ENCODE data around the gene SLIT3.

The SLIT3 gene

GRCh38 chr5:169098331-169099121 is 202.4 kb downstream of the SLIT3 start:
- DNase-seq = no peak

- DNase-seq = no peak
These were observed 203.3 kb downstream of the SLIT3 start for GRCh38 chr5:169097374-169098326.

GRCh38 chr5:169095976-169096375 is 205.0 kb downstream of the SLIT3 start:
- DNase-seq = no peak

GRCh38 chr5:169095410-169095960 is 205.5 kb downstream of the SLIT3 start:
- DNase-seq = no peak

GRCh38 chr5:169094586-169095409 is 206.1 kb downstream of the SLIT3 start:
- no peak for DNase-seq

GRCh38 chr5:169091396-169091980 is 209.5 kb downstream of the SLIT3 start:
- DNase-seq = no peak

GRCh38 chr5:169089343-169089742 is 211.6 kb downstream of the SLIT3 start:
- no peak for DNase-seq

- no peak for DNase-seq
These were observed 212.8 kb downstream of the SLIT3 start for GRCh38 chr5:169088028-169088725.

GRCh38 chr5:169085636-169086035 is 215.3 kb downstream of the SLIT3 start:
- DNase-seq = no peak

- DNase-seq = no peak
These were observed 215.7 kb downstream of the SLIT3 start for GRCh38 chr5:169085212-169085611.

- no peak for DNase-seq
These were observed 216.2 kb downstream of the SLIT3 start for GRCh38 chr5:169084775-169085174.

- no peak for DNase-seq
These were observed 217.4 kb downstream of the SLIT3 start for GRCh38 chr5:169083394-169084018.

GRCh38 chr5:169081000-169081724 is 219.8 kb downstream of the SLIT3 start:
- DNase-seq = no peak

- DNase-seq = no peak
These were observed 220.5 kb downstream of the SLIT3 start for GRCh38 chr5:169080448-169080911.

- DNase-seq = no peak
These were observed 221.2 kb downstream of the SLIT3 start for GRCh38 chr5:169079697-169080096.

- no peak for DNase-seq
These were observed 226.1 kb downstream of the SLIT3 start for GRCh38 chr5:169074839-169075238.

- no peak for DNase-seq
These were observed 228.7 kb downstream of the SLIT3 start for GRCh38 chr5:169072233-169072632.

- no peak for DNase-seq
These were observed 230.5 kb downstream of the SLIT3 start for GRCh38 chr5:169070413-169070812.

GRCh38 chr5:169067751-169068173 is 233.2 kb downstream of the SLIT3 start:
- DNase-seq = no peak

GRCh38 chr5:169065400-169065799 is 235.5 kb downstream of the SLIT3 start:
- DNase-seq = no peak

Measured in CD4-positive, alpha-beta T cell treated with Interleukin-4 for 4 hours (primary cell).